Osteocyte (in vitro differentiated cells): ENCODE results near the gene ZNF618. TPM values are rescaled to one million over a fixed set of nuclear protein-coding genes. Genes with fewer than 3 reads are reported as not detected.

Experiments used
- DNase-seq: peaks from one replicate; pipeline ENCODE4 v3.0.0; 2021; ENCODE audit warnings: mixed read lengths; ENCODE audit not compliant: unreplicated experiment; ENCODE audit errors: extremely low spot score
- H3K27ac Mint-ChIP-seq: one replicate; pipeline ENCODE4 v1.8.0; 2021; ENCODE audit warnings: mild to moderate bottlenecking, mixed read lengths; ENCODE audit not compliant: unreplicated experiment
- H3K27me3 Mint-ChIP-seq: one replicate; pipeline ENCODE4 v1.8.0; 2021; ENCODE audit warnings: mixed read lengths; ENCODE audit not compliant: unreplicated experiment
- H3K36me3 Mint-ChIP-seq: one replicate; pipeline ENCODE4 v1.8.0; 2021; ENCODE audit warnings: mixed read lengths; ENCODE audit not compliant: unreplicated experiment
- H3K4me1 Mint-ChIP-seq: one replicate; pipeline ENCODE4 v1.8.0; 2021; ENCODE audit warnings: mixed read lengths; ENCODE audit not compliant: unreplicated experiment
- H3K4me3 Mint-ChIP-seq: one replicate; pipeline ENCODE4 v1.8.0; 2021; ENCODE audit warnings: mild to moderate bottlenecking, moderate library complexity, mixed read lengths; ENCODE audit not compliant: unreplicated experiment
- H3K9me3 Mint-ChIP-seq: one replicate; pipeline ENCODE4 v1.8.0; 2021; ENCODE audit warnings: mixed read lengths; ENCODE audit not compliant: unreplicated experiment
- CTCF ChIP-seq: fragments of 200-600 bp; sonication (generic); IDR thresholded peaks from 2 replicates; pipeline ENCODE4 v1.5.0; 2021; ENCODE audit warnings: antibody characterized with exemption, mild to moderate bottlenecking, moderate library complexity
- total RNA-seq: library from RNA; stranded (reverse); gene quantifications from 2 replicates; pipeline ENCODE4 v1.2.1, GENCODE V29; 2021

ZNF618 gene
- total RNA-seq, 1 donor from 2014 or later: 36.8 TPM

- H3K4me1 Mint-ChIP-seq: no peaks in the 10 kb centered on the region
- peak; percentile 80 for DNase-seq
- TF ChIP-seq CTCF: no peak
- no peaks in the 10 kb centered on the region for H3K9me3 Mint-ChIP-seq
- no peak overlapping the region for H3K4me3 Mint-ChIP-seq
- H3K27ac Mint-ChIP-seq: no peak overlapping the region
- no peaks in the 10 kb centered on the region for H3K27me3 Mint-ChIP-seq
- H3K36me3 Mint-ChIP-seq: peaks cover 24% of the 10 kb centered on the region
Observed at GRCh38 chr9:114002271-114002985, 126.3 kb downstream of the ZNF618 start.

- TF ChIP-seq CTCF: no peak
- Mint-ChIP-seq H3K9me3 (no peaks in the 10 kb centered on the region), H3K4me1 (no peaks in the 10 kb centered on the region), H3K4me3 (no peak overlapping the region), H3K27ac (no peak overlapping the region), H3K36me3 (peaks cover 25% of the 10 kb centered on the region), H3K27me3 (no peaks in the 10 kb centered on the region)
- DNase-seq: peak; percentile 73
Observed at GRCh38 chr9:114002986-114003350, 126.9 kb downstream of the ZNF618 start.

GRCh38 chr9:114003351-114003750, 127.2 kb downstream of the ZNF618 start:
- no peak for DNase-seq
- Mint-ChIP-seq H3K9me3 (no peaks in the 10 kb centered on the region), H3K27me3 (no peaks in the 10 kb centered on the region), H3K4me3 (no peak overlapping the region), H3K4me1 (no peaks in the 10 kb centered on the region), H3K36me3 (peaks cover 26% of the 10 kb centered on the region), H3K27ac (no peak overlapping the region)
- no peak for TF ChIP-seq CTCF

- Mint-ChIP-seq H3K36me3 (peaks cover 26% of the 10 kb centered on the region), H3K27me3 (no peaks in the 10 kb centered on the region), H3K4me1 (no peaks in the 10 kb centered on the region), H3K9me3 (no peaks in the 10 kb centered on the region), H3K27ac (no peak overlapping the region), H3K4me3 (no peak overlapping the region)
- no peak for DNase-seq
- no peak for TF ChIP-seq CTCF
Observed at GRCh38 chr9:114003758-114004157, 127.6 kb downstream of the ZNF618 start.

- no peaks in the 10 kb centered on the region for H3K9me3 Mint-ChIP-seq
- no peaks in the 10 kb centered on the region for H3K27me3 Mint-ChIP-seq
Observed at GRCh38 chr9:114004221-114004716, 128.2 kb downstream of the ZNF618 start.

More at GRCh38 chr9:114004221-114004716, 128.2 kb downstream of the ZNF618 start:
- H3K27ac Mint-ChIP-seq: no peak overlapping the region
- H3K36me3 Mint-ChIP-seq: peaks cover 30% of the 10 kb centered on the region
- no peak overlapping the region for H3K4me3 Mint-ChIP-seq
- H3K4me1 Mint-ChIP-seq: no peaks in the 10 kb centered on the region
- DNase-seq: peak; percentile 77
- no peak for TF ChIP-seq CTCF
